Naive thymus-derived CD4-positive, alpha-beta T cell (primary cell): ENCODE data around the gene ABCB11. TPM values are rescaled to one million over a fixed set of nuclear protein-coding genes. Genes with fewer than 3 reads are reported as not detected.

Experiments
- ATAC-seq: fragments of 150-1000 bp; cut with Tn5 transposase; 2 replicates; pipeline ENCODE4 v1.10.0; 2021; ENCODE audit warnings: mild to moderate bottlenecking, moderate library complexity
- CTCF ChIA-PET: fragments of 350-600 bp; sonication (Branson Sonifier 250); formaldehyde crosslinking; loops from one replicate; lab custom pipeline; 2021; ENCODE audit warnings: antibody characterized with exemption; lab: Charles Lee
- POLR2A ChIA-PET: fragments of 350-600 bp; sonication (Branson Sonifier 250); formaldehyde crosslinking; loops from one replicate; lab custom pipeline; 2021; ENCODE audit warnings: antibody characterized with exemption, inconsistent platforms; lab: Charles Lee
- DNase-seq, 9 donors: peaks; one replicate each; pipeline versions ENCODE4 v3.0.0 to v3.0.0-alpha.2; 2020 to 2022; ENCODE audit warnings: mixed read lengths in 1 of 9
- H3K27ac ChIP-seq: one replicate; pipeline ENCODE4 v1.7.0; 2013; ENCODE audit warnings: mild to moderate bottlenecking, low read depth, low read length, moderate library complexity
- H3K27me3 ChIP-seq, 2 donors: one replicate each; pipeline ENCODE4 v1.7.0; 2013; ENCODE audit warnings: low read length in 2 of 2, mild to moderate bottlenecking in 2 of 2, moderate library complexity in 2 of 2; ENCODE audit not compliant: control insufficient read depth in 2 of 2, insufficient read depth in 2 of 2
- H3K36me3 ChIP-seq, 3 experiments: 1 replicate in 2 of 3; 2 replicates in 1 of 3; pipeline ENCODE4 v1.7.0; 2013; ENCODE audit warnings: low read length in 3 of 3, mild to moderate bottlenecking in 3 of 3, moderate library complexity in 1 of 3; ENCODE audit not compliant: insufficient read depth in 3 of 3, control insufficient read depth in 2 of 3
- H3K4me1 ChIP-seq, 2 donors: one replicate each; pipeline ENCODE4 v1.7.0; 2013; ENCODE audit warnings: low read length in 2 of 2, mild to moderate bottlenecking in 2 of 2, moderate library complexity in 1 of 2; ENCODE audit not compliant: control insufficient read depth in 2 of 2, insufficient read depth in 2 of 2
- H3K4me3 ChIP-seq: 2 replicates; pipeline ENCODE4 v1.7.0; 2013; ENCODE audit warnings: mild to moderate bottlenecking, low read length
- H3K9me3 ChIP-seq, 3 experiments: 1 replicate in 2 of 3; 2 replicates in 1 of 3; pipeline ENCODE4 v1.7.0; 2013; ENCODE audit warnings: low read length in 3 of 3; ENCODE audit not compliant: control insufficient read depth in 2 of 3
- H3K27ac Mint-ChIP-seq, 9 donors: one replicate each; pipeline ENCODE4 v1.8.0; 2020 to 2022; ENCODE audit warnings: mixed read lengths in 9 of 9, mild to moderate bottlenecking in 8 of 9, moderate library complexity in 5 of 9, inconsistent platforms in 2 of 9
- H3K27me3 Mint-ChIP-seq, 5 donors: one replicate each; pipeline ENCODE4 v1.8.0; 2021 to 2022; ENCODE audit warnings: mixed read lengths in 5 of 5, mild to moderate bottlenecking in 1 of 5
- H3K36me3 Mint-ChIP-seq, 5 donors: one replicate each; pipeline ENCODE4 v1.8.0; 2020 to 2022; ENCODE audit warnings: mixed read lengths in 5 of 5, mild to moderate bottlenecking in 3 of 5, inconsistent platforms in 1 of 5
- H3K4me1 Mint-ChIP-seq, 7 donors: one replicate each; pipeline ENCODE4 v1.8.0; 2020 to 2022; ENCODE audit warnings: mixed read lengths in 7 of 7, mild to moderate bottlenecking in 3 of 7, inconsistent platforms in 1 of 7
- H3K4me3 Mint-ChIP-seq, 10 donors: one replicate each; pipeline ENCODE4 v1.8.0; 2020 to 2022; ENCODE audit warnings: mild to moderate bottlenecking in 10 of 10, mixed read lengths in 10 of 10, moderate library complexity in 6 of 10, inconsistent platforms in 2 of 10
- H3K9me3 Mint-ChIP-seq, 11 donors: one replicate each; pipeline ENCODE4 v1.8.0; 2020 to 2022; ENCODE audit warnings: mixed read lengths in 11 of 11, mild to moderate bottlenecking in 4 of 11, inconsistent platforms in 1 of 11, moderate library complexity in 1 of 11
- intact Hi-C, 2 donors: fragments of 100-400 bp; cut with micrococcal nuclease; formaldehyde crosslinking; loops; one replicate each; pipeline ENCODE4 v1.15.1; 2023
- polyA plus RNA-seq, 2 donors: library from polyadenylated mRNA; unstranded; fragments of 300-500 nt; fragmentation: Illumina TruSeq; gene quantifications; one replicate each; pipeline ENCODE4 v1.2.3, GENCODE V29; 2021
- total RNA-seq, 6 experiments: library from RNA in 5 of 6; stranded (reverse) in 5 of 6; gene quantifications; 1 replicate in 5 of 6; 2 replicates in 1 of 6; pipeline ENCODE4 v1.2.3 and lab custom pipeline; 2021 to 2026

ABCB11 gene
- total and polyA plus RNA-seq, 7 experiments from 2014 or later = not detected

DNA sequence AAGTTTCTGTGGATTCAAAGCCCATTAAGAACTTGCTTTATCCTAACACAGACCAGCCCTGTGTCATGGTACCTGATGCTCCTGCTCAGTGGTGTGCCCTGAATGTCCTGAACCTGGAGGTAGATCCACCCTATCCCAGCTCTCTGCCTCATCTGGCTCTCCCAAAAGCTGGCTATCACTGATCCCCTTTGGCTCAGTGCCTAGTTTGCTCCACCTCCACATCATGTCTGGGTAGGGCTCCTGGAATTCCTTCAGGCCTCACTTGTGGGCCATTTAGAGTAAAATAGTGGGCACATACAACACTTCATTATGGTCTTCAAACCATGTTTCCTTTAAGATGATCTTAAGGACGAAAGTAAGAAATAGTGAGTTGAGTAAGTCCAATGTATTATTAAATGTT lies 4.8 kb upstream of the ABCB11 start:
- peaks cover 0 to 4% of the 10 kb centered on the region in 2 donors for H3K4me1 ChIP-seq
- no peaks in the 10 kb centered on the region for H3K36me3 ChIP-seq
- CTCF ChIA-PET = no interaction called here
- no peak overlapping the region for H3K4me3 ChIP-seq
- no peak overlapping the region for H3K4me3 Mint-ChIP-seq
- no peaks in the 10 kb centered on the region for H3K27me3 ChIP-seq
- no peak overlapping the region for H3K27ac ChIP-seq
- intact Hi-C loops = no loop called here
- no peak for DNase-seq
- no peak overlapping the region for H3K27ac Mint-ChIP-seq
- POLR2A ChIA-PET = no interaction called here
- H3K36me3 Mint-ChIP-seq = peaks cover 0 to 5% (median 4%) of the 10 kb centered on the region in 5 donors
- H3K27me3 Mint-ChIP-seq = peaks cover 0 to 5% (median 0%) of the 10 kb centered on the region in 5 donors
- peaks cover 0 to 9% (median 5%) of the 10 kb centered on the region in 7 donors for H3K4me1 Mint-ChIP-seq
- no peak for ATAC-seq
- H3K9me3 Mint-ChIP-seq = peaks cover 0 to 18% (median 5%) of the 10 kb centered on the region in 11 donors
- H3K9me3 ChIP-seq = no peaks in the 10 kb centered on the region

DNA sequence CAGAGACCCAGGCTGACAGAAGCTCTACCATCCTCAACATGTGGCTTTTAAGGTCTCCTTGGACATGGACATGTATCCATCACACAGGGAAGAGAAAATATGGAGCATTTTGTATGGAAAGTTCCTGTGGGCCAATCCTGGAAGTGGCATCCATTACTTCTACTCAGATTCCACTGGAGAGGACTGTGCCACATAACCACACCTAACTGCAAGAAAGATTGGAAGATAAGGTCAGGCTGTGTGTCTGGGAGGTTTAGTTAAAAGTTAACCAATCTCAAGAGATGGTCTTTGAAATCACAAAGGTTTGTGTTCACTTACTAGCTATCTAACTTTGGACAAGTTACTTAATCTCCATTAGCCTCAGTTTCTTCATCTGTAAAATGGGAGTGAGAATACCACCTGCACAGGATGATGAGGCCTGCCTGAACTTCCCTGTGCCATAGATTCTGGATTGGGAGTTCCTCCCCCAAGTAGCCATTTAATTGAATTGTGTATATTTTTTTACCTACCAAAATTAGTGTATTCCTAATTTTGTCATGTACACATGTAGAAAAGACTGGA lies 3.9 kb upstream of the ABCB11 start:
- H3K27ac ChIP-seq = no peak overlapping the region
- peaks cover 0 to 3% (median 0%) of the 10 kb centered on the region in 5 donors for H3K27me3 Mint-ChIP-seq
- intact Hi-C loops = no loop called here
- no peak for DNase-seq
- CTCF ChIA-PET = no interaction called here
- no peak overlapping the region for H3K27ac Mint-ChIP-seq
- H3K36me3 ChIP-seq = no peaks in the 10 kb centered on the region
- no peak overlapping the region for H3K4me3 ChIP-seq
- POLR2A ChIA-PET = no interaction called here
- H3K36me3 Mint-ChIP-seq = peaks cover 0 to 5% (median 4%) of the 10 kb centered on the region in 5 donors
- H3K9me3 ChIP-seq = no peaks in the 10 kb centered on the region
- H3K4me1 Mint-ChIP-seq = peaks cover 0 to 6% (median 5%) of the 10 kb centered on the region in 7 donors
- no peaks in the 10 kb centered on the region for H3K27me3 ChIP-seq
- ATAC-seq = no peak
- peaks cover 0 to 17% (median 5%) of the 10 kb centered on the region in 11 donors for H3K9me3 Mint-ChIP-seq
- no peak overlapping the region for H3K4me3 Mint-ChIP-seq
- H3K4me1 ChIP-seq = peaks cover 0 to 4% of the 10 kb centered on the region in 2 donors

DNA sequence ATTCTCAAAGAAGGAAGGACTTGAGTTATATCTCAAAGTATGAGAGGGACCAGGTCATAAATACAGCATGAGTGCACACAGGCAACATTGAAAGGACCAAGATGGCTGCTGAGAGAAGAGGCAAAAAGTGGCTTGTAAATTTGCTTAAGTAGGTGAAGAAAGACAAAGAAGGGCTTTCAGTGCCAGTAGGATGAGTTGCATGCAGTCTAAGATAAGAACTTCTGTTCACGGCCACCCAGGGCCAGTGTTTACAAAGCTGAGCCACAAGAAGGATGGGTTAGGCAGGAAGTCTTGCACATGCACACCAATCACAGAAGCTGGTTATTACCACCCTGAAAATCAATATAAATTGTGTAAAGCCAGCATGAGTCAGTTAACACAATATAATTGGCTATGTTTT lies 3.1 kb upstream of the ABCB11 start:
- ChIA-PET CTCF (no interaction called here), POLR2A (no interaction called here)
- no peaks in the 10 kb centered on the region for H3K9me3 ChIP-seq
- Mint-ChIP-seq H3K4me1 (peaks cover 0 to 6% (median 5%) of the 10 kb centered on the region in 7 donors), H3K9me3 (peaks cover 0 to 17% (median 5%) of the 10 kb centered on the region in 11 donors), H3K27ac (no peak overlapping the region), H3K27me3 (no peaks in the 10 kb centered on the region), H3K36me3 (peaks cover 0 to 5% (median 4%) of the 10 kb centered on the region in 5 donors), H3K4me3 (no peak overlapping the region)
- DNase-seq (no peak), ATAC-seq (no peak)
- no peak overlapping the region for H3K27ac ChIP-seq
- no peaks in the 10 kb centered on the region for H3K27me3 ChIP-seq
- H3K36me3 ChIP-seq = no peaks in the 10 kb centered on the region
- no peaks in the 10 kb centered on the region for H3K4me1 ChIP-seq
- intact Hi-C loops = no loop called here
- no peak overlapping the region for H3K4me3 ChIP-seq

DNA sequence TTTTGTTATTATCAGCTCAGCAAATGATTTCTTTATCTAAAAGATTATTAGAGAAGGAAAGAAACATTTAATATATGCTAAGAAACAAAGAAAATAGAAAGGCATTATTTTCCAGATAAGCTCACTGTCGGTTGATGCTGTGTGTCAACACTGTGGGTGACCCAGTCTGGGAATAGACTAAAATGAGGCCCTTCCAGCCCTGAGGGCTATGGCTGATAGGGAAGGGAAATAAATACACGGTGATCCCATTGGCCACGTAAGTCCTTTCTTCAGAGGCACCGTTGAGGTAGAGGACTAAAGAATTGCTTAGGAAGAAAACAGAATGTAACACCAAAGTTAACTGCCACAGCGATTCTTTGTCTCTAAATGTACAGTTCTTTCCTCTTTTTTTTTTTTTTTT lies 1.8 kb downstream of the ABCB11 start:
- H3K4me3 Mint-ChIP-seq = no peak overlapping the region
- peaks cover 0 to 11% (median 2%) of the 10 kb centered on the region in 11 donors for H3K9me3 Mint-ChIP-seq
- Histone ChIP-seq H3K27me3 (no peaks in the 10 kb centered on the region), H3K36me3 (no peaks in the 10 kb centered on the region), H3K27ac (no peak overlapping the region), H3K4me1 (peaks cover 0 to 6% of the 10 kb centered on the region in 2 donors), H3K4me3 (no peak overlapping the region), H3K9me3 (no peaks in the 10 kb centered on the region)
- no peaks in the 10 kb centered on the region for H3K27me3 Mint-ChIP-seq
- ChIA-PET CTCF (no interaction called here), POLR2A (no interaction called here)
- peaks cover 1 to 12% (median 8%) of the 10 kb centered on the region in 7 donors for H3K4me1 Mint-ChIP-seq
- no peak overlapping the region for H3K27ac Mint-ChIP-seq
- DNase-seq (no peak), ATAC-seq (no peak)
- intact Hi-C loops = no loop called here
- H3K36me3 Mint-ChIP-seq = peaks cover 0 to 5% (median 3%) of the 10 kb centered on the region in 5 donors

DNA sequence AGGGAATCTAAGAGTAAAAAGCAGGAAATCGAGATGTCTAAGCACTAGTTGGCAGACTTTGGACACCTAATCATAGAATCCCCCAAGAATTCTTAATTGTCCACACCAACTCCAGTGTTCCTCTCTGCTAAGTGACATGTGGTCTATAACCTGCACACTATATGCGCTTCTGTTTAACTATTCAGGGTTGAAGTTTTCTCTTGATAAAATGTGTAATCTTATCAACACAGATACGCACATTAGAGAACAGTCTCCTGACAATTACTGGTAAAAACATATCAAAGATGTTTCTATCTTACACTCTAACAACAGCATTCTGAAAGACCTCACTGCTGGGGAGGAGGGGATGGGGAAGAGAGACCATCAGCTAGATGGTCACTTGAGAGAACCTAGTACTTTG lies 3.9 kb downstream of the ABCB11 start:
- Histone ChIP-seq H3K4me1 (peaks cover 0 to 6% of the 10 kb centered on the region in 2 donors), H3K36me3 (no peaks in the 10 kb centered on the region), H3K9me3 (no peaks in the 10 kb centered on the region), H3K4me3 (no peak overlapping the region), H3K27ac (no peak overlapping the region), H3K27me3 (no peaks in the 10 kb centered on the region)
- H3K27me3 Mint-ChIP-seq = peaks cover 0 to 2% (median 0%) of the 10 kb centered on the region in 5 donors
- no peaks in the 10 kb centered on the region for H3K36me3 Mint-ChIP-seq
- H3K4me3 Mint-ChIP-seq = no peak overlapping the region
- no peak for DNase-seq
- intact Hi-C loops = no loop called here
- ATAC-seq = no peak
- H3K27ac Mint-ChIP-seq = no peak overlapping the region
- CTCF ChIA-PET = no interaction called here
- H3K9me3 Mint-ChIP-seq = no peaks in the 10 kb centered on the region
- POLR2A ChIA-PET = no interaction called here
- peaks cover 1 to 8% (median 8%) of the 10 kb centered on the region in 7 donors for H3K4me1 Mint-ChIP-seq

DNA sequence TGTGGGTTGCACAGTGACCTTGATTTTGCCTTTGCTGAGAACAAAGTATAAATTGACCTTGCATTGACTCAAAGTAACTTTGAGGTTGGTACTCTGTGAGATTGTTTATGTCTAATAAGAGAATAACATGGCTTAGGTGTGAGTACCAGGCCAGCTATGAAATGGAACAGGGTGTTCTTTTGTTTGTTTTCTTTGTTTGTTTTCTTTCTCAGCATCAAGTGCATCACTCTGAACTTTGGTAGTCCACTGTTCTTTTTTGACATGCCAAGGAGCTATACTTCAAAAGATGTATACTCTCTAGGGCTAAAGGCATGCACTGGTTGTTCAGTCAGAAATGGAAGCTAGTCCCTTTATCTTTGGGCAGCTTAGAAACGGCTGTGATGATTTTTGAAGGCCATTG lies 5.1 kb downstream of the ABCB11 start:
- ChIA-PET POLR2A (no interaction called here), CTCF (no interaction called here)
- no peaks in the 10 kb centered on the region for H3K9me3 ChIP-seq
- H3K4me1 ChIP-seq = peaks cover 0 to 6% of the 10 kb centered on the region in 2 donors
- no peak for ATAC-seq
- Mint-ChIP-seq H3K9me3 (no peaks in the 10 kb centered on the region), H3K4me3 (no peak overlapping the region), H3K27me3 (peaks cover 0 to 2% (median 0%) of the 10 kb centered on the region in 5 donors), H3K4me1 (peaks cover 1 to 8% (median 8%) of the 10 kb centered on the region in 7 donors), H3K27ac (no peak overlapping the region), H3K36me3 (no peaks in the 10 kb centered on the region)
- DNase-seq = no peak
- intact Hi-C loops = no loop called here
- H3K27me3 ChIP-seq = no peaks in the 10 kb centered on the region
- no peak overlapping the region for H3K27ac ChIP-seq
- H3K4me3 ChIP-seq = no peak overlapping the region
- no peaks in the 10 kb centered on the region for H3K36me3 ChIP-seq

DNA sequence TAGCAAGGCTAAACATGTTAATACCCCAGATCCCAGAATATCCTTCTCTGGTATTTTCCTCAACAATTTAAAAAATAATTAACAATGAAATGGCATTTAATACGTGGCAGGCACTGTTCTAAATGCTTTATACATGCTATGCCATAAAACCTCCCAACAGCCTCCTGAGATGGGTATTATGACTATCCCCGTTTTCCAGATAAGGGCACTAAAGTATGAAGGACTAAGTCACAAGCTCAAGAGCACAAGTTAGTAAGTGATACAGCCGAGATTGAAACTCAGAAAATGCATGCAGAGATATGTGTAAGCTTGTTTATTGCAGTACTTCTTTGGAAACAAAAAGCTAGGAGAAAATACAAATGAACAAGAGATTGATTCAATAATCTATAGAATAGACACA lies 8.0 kb downstream of the ABCB11 start:
- Histone ChIP-seq H3K27me3 (no peaks in the 10 kb centered on the region), H3K36me3 (no peaks in the 10 kb centered on the region), H3K9me3 (no peaks in the 10 kb centered on the region), H3K4me3 (no peak overlapping the region), H3K4me1 (peaks cover 0 to 6% of the 10 kb centered on the region in 2 donors), H3K27ac (no peak overlapping the region)
- POLR2A ChIA-PET = no interaction called here
- Mint-ChIP-seq H3K4me1 (peaks cover 1 to 8% (median 8%) of the 10 kb centered on the region in 7 donors), H3K4me3 (no peak overlapping the region), H3K36me3 (no peaks in the 10 kb centered on the region), H3K27ac (no peak overlapping the region), H3K9me3 (no peaks in the 10 kb centered on the region), H3K27me3 (peaks cover 0 to 8% (median 0%) of the 10 kb centered on the region in 5 donors)
- ATAC-seq (no peak), DNase-seq (no peak)
- CTCF ChIA-PET = no interaction called here
- intact Hi-C loops = no loop called here
